GM18520 (cell line): ENCODE measurements around the gene F8.
A peak's percentile ranks its signal among the peaks of the same experiment; 100 is the strongest.
"Not testable (repeated sequence)": the region's sequence is repeated elsewhere in the genome, so short reads cannot be mapped to it uniquely, and the experiment has no call there.

Experiments used
- ATAC-seq: cut with Tn5 transposase; IDR thresholded peaks from one replicate; pipeline ENCODE4 v1.9.1; 2021; ENCODE audit not compliant: unreplicated experiment

F8 gene

GRCh38 chrX:154885549-154885948 lies 137.0 kb downstream of the F8 start:
- not testable (repeated sequence) for ATAC-seq

DNA sequence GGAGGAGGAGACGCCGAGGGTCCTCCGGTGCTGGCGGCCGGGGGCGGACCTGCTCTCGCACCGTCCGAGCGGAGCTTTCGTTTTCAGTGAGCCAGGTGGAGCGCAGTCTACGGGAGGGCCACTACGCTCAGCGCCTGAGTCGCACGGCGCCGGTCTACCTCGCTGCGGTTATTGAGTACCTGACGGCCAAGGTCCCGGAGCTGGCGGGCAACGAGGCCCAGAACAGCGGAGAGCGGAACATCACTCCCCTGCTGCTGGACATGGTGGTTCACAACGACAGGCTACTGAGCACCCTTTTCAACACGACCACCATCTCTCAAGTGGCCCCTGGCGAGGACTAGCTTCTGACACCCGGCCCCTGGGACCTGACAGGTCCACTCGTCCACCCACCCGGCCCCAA lies 137.5 kb downstream of the F8 start:
- ATAC-seq, result not testable (repeated sequence)

- ATAC-seq, result not testable (repeated sequence)
Observed at GRCh38 chrX:154884069-154884468, 138.5 kb downstream of the F8 start.

DNA sequence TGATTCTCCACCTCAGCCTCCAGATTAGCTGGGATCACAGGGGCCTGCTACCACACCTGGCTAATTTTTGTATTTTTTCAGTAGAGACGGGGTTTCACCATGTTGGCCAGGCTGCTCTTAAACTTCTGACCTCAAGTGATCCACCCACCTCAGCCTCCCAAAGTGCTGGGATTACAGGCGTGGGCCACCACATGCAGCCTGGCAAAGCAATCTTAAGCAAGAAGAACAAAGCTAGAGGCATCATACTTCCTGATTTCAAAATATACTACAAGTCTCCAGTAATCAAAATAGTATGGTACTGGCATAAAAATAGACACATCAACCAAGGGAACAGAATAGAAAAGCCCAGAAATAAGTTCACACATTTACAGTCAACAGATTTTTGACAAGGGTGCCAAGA lies 149.2 kb downstream of the F8 start:
- ATAC-seq, result no peak

DNA sequence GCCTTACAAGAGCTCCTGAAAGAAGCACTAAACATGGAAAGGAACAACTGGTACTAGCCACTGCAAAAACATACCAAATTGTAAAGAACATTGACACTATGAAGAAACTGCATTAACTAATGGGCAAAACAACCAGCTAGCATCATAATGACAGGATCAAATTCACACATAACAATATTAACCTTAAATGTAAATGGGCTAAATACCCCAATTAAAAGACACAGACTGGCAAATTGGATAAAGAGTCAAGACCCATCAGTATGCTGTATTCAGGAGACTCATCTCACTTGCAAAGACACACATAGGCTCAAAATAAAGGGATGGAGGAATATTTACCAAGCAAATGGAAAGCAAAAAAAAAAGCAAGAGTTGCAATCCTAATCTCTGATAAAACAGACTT lies 154.0 kb downstream of the F8 start:
- ATAC-seq, result not testable (repeated sequence)

DNA sequence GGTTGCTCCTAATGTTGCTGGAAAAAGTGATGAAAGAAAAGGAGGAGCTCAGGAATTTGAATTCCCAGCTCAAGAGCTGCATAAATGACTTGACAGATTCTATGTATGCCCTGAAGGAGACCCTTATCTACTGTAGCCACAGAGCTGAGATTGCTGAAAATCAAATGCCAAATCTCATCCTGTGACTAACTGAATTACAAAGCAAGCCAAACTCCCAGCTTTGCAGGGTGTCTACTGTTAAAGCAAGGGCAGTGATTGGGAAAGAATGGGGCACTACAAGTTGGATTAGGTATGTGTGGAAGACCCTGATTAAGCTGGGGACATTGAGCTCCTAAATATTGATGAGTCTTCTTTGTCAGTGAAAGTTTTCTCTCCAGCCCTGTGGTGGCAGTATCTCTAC lies 167.3 kb downstream of the F8 start:
- ATAC-seq, result no peak

DNA sequence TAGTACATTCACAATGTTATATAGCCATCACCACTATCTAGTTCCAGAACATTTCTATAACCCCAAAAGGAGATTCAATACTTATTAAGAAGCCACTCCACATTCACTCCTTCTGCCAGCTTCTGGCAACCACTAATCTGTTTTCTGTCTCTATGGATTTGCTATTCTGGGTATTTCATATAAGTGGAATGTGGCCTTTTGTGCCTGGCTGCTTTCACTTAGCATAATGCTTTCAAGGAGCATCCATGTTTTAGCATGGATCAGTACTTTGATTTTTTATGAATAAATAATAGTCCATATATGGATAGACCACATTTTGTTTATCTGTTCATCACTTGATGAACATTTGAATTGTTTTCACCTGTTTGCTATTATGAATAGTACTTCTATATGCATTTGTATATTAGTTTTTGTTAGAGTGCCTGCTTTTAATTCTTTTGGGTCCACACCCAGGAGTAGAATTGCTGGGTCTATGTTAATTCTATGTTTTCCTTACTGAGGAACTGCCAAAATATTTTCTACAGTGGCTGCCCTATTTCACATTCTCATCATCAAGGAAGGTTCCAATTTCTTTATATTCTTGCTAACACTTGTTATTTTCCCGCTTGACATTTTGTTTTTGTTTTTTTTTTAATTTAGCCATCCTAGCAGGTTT lies 171.4 kb downstream of the F8 start:
- no peak for ATAC-seq

GRCh38 chrX:154840856-154841255 lies 181.7 kb downstream of the F8 start:
- no peak for ATAC-seq

- no peak for ATAC-seq
Observed at GRCh38 chrX:154836163-154836562, 186.4 kb downstream of the F8 start.

DNA sequence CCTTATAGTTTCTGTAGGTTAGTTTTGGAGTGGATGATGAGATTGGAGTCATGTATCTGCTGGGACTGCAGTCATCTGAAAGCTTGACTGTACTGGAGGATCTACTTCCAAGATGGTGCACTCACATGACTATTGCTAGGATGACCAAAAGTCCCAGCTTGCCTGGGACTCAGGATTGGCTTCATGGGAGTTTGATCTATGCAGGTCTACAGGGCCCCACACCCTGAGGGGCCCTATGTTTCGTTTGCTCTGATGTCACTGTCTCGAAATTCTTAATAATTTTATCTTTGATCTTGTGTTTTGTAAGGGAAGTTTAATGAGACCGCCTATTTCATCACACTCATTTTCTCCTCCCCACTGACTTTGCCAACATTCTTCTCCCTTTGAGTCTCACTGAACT lies 188.0 kb downstream of the F8 start, which contains the start of gene SMIM9:
Gene SMIM9 (minus strand): TSS at position 101 of the 400 bp plus-strand sequence. CDS start 3,806 bp downstream, outside the sequence.
- ATAC-seq, result no peak

DNA sequence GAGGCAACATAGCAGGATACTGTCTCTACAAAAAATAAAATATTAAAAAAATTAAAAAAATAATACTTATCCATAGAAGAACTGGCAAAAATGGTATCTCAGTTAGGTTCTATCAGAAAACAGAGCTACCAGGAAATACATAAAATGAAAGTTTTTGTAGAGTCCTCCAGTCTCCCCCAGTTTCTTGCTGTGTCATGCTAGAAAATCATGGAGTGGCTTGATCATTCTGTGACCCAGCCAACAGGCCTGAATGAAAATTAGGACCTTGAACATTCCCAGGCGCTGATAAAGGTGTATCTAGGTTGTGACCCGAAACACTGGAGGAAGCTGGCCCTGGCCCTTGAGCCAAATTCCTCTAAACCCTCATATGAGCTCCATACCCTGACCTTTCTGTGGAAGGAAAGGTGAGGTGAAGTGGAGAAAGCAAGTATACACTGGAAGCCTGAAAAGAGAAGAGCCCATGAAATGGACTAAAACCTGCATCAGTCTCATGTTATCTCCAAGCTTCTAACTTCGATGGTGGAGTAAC lies 188.7 kb downstream of the F8 start:
- no peak for ATAC-seq

DNA sequence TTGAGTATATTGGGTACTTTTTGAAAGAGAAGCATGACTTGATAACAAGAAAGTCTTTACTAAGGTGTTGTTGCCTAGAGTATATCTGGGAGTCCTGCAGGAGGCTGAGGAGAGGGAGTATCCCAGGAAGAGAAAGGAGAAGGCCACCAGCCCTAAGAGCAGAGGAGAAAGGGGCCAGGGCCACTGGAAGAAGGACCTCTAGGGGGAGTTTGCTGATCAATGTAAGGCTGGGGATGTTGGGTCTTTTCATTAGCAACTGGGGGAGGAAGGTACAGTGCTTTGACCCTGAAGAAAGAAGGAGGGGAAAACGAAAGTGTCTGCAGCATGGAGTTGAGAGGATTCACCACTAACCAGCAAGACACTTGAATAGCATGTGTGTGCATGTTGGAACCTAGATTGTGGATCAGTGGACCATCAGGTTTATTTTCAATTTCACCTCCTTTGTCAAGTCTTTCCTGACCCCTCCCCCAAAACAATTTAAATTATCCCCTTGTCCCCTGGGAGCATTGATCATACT lies 192.5 kb downstream of the F8 start:
- no peak for ATAC-seq

- no peak for ATAC-seq
Observed at GRCh38 chrX:154829134-154829533, 193.4 kb downstream of the F8 start.

- ATAC-seq, result peak; percentile 7
Observed at GRCh38 chrX:154828016-154828408, 194.5 kb downstream of the F8 start.

DNA sequence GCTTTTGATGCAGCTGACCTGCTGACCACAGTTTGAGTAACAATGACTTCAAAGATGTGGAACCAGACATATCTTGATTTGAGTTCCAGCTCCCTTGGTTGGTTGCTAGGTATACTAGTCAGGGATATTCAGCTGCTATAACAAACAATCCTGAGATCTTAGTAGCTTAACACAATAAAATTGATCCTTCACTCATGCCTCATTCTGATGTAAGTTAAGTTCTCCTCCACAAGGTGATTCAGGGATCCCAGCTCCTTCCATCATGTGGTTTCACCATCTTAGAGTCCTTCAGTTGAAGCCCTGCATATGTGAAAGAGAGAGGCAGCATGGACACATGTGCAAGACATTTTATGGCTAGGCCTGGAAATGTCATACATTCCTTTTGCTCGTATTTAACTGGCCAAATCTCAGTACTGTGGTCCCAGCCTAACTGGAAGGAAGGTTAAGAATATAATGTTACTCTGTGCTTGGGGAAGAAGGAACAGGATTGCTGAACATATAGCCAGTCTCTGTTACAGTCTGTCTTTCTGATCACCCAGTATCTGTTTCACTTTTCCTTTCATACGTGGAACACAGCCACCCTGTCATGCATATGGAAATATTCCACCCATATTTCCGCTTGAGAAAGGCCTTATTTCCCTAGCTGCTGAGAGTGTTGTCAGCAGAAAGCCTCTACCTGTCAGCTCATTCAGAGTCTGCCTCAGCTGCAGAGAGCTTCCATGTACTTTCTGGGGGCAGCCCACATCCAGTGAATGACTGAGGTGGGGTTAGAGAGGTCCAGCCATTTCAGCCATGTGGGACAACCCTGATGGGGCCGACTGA lies 195.1 kb downstream of the F8 start:
- ATAC-seq, result peak; percentile 92

GRCh38 chrX:154825586-154825985 lies 196.9 kb downstream of the F8 start:
- not testable (repeated sequence) for ATAC-seq

GRCh38 chrX:154824638-154825037 lies 197.9 kb downstream of the F8 start:
- ATAC-seq, result no peak

GRCh38 chrX:154822029-154822428 lies 200.5 kb downstream of the F8 start:
- ATAC-seq, result no peak

GRCh38 chrX:154821523-154821922 lies 201.0 kb downstream of the F8 start:
- ATAC-seq, result no peak

DNA sequence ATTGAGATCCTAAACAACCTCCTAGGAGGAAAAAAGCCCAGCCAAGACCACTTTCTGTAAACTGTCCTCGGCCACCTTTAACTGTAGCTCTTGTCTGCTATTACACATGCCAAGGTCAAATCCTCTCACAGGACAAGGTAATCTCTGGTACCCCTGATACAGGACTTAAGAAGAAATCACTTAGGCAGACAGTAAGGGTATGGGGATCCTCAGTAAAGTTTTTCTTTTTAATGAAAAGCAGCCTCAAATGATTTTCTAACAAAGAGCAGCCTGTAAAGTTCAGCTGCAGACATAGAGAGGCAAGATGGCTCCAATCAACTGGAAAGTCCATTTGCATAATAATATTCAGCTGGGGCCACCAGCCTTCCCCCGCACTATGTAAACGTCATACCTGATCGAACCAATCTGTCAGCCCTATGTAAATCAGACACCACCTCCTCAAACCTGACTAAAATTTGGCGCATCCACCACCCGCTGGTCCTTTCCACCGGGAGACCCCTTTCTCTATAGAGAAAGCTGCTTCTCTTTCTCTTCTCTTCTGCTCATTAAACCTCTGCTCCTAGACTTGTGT lies 202.7 kb downstream of the F8 start:
- ATAC-seq, result no peak

DNA sequence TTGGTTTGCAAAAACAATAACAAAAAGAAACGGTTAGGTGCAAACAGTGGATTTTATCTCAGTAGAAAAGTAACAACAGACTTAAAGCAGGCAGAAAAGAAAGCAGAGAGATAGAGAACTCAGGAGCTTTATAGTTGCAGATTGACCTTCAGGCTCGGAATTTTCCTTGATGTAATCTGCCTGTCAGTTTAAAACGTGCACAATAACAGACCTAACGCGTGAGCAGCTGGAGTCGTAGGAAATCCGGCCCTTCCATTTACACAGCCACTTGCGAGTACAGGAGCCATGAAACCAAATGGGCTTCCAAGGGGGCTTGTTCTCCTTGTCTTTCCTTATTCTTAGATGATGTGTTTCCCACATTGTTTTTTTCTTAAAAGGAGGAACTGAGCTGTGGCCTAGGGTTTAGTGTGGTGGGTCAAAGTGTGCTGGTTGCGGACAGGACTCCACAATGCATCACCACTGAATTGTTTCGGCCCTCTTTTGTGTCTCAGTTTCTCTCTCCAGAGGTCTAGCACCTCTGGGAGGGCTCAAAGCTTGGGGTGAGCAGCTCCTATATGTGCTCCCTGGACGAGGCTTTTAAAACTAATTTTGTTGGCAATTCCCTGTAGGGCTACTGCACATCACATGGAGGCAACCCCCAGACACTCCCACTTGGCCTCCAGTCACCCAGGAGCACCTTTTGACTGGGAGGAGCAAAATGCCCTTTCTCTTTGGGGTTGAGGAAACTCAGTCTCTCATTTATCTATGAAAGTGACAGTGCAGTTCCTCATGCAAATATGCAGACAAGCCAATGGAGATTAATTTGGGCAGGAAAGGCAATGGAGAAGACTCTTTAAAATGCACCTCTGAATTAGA lies 203.4 kb downstream of the F8 start:
- no peak for ATAC-seq
